Stimulated activated CD4-positive, alpha-beta T cell treated with anti-CD3 and anti-CD28 coated beads, Interleukin-15, amount 100 ng/mL, for 48 hours (primary cell): ENCODE results near the gene DPEP3.
"Not testable (repeated sequence)": the region's sequence is repeated elsewhere in the genome, so short reads cannot be mapped to it uniquely, and the experiment has no call there.

ENCODE experiments used
- DNase-seq, 2 donors: peaks; one replicate each; pipeline ENCODE4 v3.0.0-alpha.2; 2020; ENCODE audit warnings: low read depth in 2 of 2

DPEP3 gene

DNA sequence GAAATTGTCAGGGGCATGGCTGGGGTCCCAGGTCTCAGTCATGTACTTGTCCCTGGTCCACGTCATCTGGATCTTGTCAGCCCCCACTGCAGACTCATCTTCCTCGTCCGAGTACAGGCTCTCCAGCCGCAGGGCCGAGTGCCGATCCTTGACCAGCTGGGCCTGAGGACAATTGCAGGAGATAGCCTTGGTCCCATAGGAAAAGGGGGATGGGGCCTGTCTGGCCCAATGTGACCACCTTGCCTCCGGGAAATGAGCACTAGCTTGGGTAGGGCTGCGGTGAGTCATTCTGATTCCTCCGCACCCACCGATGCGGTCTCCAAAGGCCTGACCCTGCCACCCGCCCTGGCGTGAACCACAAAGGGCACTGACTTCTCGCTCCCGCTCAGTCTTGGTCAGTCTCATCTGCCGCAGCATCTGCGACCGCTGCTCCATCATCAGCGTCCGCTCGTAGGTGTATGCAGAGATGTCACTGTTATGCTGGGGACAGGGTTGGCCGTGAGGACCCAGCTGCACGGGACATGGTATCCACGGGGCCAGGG lies 34.8 kb downstream of the DPEP3 start:
- no peak for DNase-seq

DNA sequence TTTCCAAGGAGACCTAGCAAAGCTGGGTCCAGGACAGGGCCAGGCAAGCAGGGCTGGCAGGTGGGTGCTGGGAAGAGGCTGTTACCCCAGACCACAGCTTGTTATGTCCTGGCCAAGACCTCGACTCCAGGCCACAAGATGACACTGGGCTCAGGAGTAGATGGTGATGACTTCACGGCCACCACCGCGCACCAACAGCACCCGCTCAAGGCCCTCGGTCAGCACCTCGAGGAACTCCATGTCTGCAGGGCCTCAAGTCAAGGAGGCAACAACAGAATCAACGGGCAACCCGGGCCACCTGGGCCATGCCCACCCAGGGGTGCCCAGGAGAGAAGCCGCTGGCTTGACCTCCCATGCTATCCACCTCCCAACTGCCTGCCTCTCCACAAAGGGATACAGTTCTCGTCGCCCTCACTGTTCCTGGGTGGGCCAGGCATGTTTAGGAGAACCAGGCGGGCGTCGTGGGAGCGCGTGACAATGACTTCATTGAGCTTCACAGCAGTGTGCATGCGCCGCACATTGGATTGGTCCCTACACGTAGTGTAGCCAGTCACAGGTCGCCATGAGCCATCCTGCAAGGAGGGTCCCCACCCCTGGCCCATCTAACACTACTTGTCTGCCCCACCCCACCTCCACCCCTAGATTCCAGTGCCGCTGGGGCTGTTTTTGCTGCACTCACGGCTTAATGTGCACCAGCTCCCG lies 35.5 kb downstream of the DPEP3 start:
- DNase-seq, result no peak

DNA sequence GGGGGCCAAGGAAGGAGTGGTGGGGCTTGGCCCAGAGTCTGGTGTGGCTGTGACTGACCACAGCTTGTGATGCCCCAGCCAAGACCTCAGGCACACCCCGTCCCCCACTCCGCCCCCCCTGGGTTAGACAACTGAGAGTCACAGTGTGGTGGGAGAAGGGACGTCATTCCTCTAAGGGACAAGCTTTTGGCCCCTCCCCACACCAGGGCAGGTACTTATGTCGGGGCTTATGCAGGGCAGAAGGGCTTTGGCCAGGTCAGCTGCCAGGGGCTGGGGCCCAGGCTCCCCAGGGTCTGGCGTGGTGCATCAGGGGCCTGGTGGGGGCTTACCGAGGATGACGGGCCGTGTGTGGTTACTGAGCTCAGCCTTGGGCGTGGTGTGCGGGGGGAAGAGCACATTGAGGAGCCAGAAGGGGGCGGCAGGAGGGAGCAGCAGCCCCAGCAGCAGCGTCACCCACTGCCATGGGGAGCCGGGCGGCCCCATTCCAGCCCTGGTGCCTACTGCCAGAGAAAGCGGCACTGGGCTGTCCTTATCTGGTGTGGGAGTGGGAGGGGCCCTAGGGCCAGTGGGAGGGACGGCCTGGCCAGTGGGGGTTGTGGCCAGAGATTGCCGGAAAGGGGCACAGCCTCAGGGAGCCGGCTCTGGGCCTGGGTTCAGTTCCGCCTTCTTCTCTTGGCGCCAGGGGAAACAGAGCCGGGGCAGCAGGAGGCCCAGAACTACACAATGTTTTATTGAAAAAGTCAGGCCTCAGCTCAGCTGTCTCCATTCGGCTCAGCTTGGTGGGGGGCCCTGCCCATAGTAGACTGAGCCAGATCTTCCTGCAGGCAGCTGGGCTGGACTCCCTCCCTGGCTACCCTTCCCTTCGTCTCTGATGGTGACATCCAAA lies 36.4 kb downstream of the DPEP3 start, which contains the start of gene LCAT:
Gene LCAT, minus strand, starts transcription at position 502 of the 886 bp plus-strand sequence. Its CDS starts 19 bp downstream, at position 483.
- DNase-seq, result no peak

DNA sequence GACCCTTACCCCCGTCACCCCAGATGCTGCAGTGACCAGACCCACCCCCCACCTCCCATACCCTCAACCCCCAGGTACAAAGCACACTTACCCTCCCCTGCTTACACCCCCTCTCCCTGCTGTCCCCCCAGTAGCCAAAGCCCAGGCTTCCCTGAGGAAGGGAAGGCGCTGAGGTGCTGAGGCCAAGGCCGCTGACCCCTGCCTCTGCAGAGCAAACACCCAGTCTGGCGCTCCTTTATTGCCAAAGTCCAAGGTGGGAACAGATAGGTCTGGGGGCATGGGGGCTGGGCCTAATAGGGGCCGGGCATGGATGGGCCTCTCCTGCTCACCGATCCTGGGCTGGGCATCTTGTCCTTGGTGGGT lies 37.1 kb downstream of the DPEP3 start:
- no peak for DNase-seq

DNA sequence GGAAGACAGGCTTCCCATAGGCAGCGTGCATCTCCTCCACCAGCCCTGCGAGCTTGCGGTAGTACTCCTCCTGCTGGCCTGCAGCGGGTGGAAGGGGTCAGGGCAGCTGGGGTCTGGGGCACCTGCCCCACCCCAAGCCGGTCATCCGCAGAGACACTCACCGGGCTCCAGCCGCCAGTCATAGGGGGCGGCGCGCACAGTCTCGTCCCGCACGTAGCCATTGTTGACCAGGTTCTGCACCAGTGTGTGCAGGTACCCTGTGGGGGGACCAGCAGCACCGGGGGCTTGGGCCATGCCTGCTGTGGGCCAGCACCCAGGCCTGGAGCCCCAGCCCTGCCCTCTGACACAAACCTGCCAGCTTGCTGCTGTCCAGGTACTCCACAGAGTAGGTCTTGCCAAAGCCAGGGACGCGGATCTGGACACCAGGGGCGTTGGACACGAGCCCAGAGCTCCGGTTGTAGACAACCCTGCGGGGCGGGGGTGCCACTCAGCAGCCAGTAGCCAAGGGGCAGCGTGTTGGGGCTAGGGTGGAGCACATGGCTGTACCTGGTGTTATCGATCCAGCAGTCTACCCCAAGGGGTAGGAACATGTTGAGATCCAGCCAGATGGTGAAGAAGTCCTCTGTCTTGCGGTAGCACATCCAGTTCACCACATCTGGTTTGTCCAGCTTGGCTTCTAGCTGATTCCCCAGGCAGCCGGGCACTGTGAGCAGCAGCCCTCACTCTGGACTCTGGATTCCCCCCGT lies 37.6 kb downstream of the DPEP3 start:
- no peak for DNase-seq

DNA sequence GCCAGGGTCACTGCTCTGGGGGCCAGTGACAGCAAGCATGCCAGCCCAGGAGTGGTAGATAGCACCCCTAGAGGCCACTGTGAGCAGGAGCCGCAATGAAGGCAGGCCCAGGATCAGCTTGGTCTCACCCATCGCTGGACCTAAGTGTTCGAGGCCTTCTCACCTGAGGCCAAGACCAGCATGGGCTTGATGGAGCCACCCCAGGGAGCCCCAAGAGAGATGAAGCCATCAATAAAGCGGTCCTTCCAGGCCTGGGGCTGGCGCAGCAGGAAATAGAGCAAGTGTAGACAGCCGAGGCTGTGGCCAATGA lies 38.1 kb downstream of the DPEP3 start:
- peak in 1 of 2 donors; percentile 19 for DNase-seq

DNA sequence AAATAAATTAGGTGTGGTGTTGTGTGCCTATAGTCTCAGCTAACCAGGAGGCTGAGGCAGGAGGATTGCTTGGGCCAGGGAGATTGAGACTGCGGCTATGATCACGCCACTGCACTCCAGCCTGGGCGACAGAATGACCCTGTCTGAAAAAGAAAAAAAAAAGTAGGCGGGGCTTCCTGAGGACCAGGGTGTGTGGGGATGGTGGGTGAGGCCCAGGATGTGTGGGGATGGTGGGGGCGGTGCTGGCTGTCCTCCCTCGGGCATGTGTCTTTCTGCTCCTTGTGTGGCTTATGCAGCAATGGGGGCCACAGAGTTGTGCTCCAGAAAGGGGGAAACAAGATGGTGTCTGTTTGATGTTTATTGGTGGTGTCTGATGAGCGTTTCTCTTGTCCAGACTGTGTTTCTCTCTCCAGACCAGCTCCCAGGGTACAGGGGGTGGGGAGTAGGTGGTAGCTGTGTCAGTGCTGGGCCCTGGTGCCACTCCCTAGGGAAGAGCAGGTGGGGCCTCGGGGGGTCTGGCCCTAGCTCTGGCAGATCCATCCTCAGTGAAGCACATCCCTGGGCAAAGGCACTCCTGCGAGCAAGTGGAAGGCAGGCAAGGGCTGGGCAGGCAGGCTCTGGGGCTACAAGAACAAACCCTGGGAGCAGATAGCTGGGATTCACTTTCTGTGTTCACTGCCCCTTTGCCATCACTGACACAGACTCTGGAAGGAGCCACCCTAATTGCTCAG lies 38.7 kb downstream of the DPEP3 start:
- no peak for DNase-seq

DNA sequence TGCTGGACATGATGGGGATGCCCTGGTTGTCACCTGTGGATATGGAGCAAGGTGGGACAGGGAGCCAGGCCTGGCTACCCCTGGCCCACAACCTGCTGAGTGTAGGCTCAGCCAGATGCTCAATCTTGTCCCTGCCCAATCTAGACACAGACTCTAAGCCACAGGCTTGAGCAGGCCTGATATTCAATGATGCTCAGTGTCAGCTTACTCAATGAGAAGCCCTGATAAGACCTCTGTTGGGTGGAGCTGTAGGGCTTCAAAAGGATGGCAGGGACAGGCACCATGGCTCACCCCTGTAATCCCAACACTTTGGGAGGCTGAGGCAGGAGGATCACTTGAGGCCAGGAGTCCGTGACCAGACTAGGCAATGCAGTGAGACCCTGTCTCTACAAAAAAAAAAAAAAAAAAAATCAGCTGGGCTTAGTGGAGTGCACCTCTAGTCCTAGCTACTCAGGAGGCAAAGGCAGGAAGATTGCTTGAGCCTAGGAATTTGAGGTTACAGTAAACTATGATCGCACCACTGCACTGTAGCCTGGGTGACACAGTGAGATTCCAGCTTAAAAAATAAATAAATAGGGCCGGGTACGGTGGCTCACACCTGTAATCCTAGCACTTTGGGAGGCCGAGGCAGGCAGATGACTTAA lies 39.7 kb downstream of the DPEP3 start:
- no peak for DNase-seq

DNA sequence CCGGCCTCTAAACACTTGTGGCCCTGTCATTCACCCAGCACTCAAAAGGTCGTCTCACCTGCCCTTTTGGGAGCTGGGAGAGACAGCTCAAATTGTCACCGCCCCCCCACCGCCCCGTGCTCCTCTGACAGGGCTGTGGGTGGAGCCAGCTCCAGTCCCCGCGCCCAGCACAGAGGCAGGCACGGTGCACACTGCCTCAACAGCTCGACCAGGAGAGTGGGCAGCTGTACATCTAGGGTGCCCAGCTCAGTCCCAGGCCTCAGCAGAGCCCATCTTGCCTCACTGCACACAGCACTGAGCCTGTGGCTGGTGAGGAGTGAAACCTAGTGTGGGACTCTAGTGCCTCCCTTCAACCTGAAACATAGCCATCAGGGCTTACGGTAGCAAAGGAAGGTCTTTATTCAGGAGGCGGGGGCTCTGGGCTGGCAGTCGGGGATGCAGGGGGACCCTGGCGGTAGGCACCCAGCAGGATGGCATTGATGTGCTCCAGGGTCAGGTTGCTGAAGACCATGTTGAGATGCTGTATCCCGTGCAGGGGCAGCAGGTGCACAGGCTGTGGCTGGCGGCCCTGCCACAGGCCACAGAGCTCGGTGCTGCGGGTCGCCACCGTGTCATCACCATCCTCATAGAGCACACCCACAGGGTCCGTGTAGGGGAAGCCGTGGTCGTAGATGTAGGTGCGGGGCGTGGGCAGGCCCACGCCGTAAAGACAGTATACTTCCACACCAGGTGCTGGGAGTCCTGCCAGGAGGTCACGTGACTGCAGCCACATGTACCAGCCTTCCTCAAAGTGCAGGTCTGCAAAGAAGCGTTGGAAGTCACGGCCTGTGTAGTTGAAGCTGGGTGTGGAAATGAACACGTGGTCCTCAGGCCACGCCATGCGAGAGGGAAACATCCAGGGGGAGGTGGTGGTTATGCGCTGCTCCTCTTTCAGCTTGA lies 40.5 kb downstream of the DPEP3 start:
- peak in 1 of 2 donors; percentile 38 for DNase-seq

DNA sequence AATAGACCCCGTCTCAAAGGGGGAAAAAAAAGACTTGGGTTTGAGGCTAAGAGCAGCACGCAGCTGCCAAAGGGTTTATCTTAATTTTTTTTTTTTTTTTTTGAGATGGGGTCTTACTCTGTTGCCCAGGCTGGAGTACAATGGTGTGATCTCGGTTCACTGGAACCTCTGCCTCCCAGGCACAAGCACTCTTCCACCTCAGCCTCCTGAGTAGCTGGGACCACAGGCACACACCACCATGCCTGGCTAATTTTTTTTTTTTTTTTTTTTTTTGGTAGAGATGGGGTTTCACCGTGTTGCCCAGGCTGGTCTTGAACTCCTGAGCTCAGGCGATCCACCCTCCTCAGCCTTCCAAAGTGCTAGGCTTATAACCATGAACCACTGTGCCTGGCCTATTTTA lies 42.6 kb downstream of the DPEP3 start:
- DNase-seq, result not testable (repeated sequence)

DNA sequence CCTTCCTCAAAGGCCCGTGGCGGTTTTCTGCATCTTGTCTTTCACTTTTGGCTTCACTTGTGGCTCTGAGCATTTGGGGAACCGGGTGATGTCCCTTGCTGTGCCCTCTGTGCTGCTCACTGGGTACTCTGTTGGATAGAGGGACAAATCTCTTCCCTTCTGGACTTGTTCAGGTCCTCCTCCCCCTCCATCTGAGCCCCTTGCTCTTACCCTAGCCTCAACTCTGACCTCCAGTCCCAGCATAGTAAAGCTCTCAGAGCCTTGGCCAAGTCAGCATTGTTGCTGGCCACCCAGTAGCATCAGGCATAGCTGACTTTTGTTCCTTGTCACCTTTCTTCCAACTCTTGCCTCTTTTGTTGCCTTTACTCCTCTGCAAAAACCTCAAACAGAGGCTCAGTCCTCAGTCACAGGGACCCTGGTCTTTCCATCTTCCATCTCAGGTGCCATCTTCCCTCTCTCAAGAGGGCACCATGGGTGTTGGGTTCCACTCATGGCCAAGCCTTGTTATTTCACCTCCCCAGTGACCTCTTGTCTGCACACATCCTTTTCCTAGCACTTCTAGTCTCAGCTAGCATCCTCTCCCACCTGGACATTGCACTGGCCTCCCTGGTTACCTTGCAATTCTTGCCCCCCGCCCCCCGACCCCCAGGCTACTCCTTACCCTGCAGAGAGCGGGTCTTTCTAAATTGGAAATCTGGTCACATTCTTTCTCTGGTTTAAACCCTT lies 43.3 kb downstream of the DPEP3 start:
- peak in 1 of 2 donors; percentile 69 for DNase-seq

DNA sequence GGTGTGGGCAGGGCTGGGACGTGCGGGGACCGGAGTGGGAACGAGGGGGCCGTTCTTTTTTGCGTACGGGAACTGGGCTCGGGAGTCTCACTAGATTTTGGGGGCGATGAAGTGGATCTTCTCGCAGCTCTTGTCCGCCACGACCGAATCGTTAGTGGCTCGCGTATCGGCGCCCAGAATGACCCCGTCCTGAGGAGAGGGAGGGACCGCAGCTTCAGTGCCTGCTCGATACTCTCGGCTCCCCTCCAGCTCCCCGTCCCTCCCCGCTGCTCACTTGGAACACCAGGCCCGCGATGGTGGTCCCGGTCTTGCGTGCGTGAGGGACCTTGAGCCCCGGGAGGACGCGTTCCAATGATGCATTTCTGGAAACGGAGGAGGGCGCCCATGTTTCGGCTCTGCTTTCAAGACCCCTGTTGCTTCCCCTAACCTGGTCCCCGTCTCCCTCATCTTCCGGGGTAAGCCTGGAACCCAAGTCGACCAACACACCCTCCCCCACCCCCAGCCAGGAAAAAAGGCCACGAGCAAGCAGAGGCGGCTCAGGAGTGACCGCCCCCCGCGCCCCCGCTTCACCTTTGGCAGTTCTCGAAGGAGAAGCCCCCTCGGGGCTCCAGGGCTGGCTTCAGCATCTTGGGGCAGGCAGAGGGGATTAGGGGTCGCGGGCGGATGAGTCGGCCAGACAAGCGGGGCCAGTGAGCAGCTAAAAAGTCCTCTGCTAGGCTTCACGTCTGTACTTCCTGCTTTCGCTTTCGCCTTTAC lies 44.0 kb downstream of the DPEP3 start, which contains the start of gene PSMB10:
Gene PSMB10, minus strand, starts transcription at position 727 of the 756 bp plus-strand sequence. Its CDS starts 101 bp downstream, at position 626.
- DNase-seq, result peak; percentile 40 to 66

DNA sequence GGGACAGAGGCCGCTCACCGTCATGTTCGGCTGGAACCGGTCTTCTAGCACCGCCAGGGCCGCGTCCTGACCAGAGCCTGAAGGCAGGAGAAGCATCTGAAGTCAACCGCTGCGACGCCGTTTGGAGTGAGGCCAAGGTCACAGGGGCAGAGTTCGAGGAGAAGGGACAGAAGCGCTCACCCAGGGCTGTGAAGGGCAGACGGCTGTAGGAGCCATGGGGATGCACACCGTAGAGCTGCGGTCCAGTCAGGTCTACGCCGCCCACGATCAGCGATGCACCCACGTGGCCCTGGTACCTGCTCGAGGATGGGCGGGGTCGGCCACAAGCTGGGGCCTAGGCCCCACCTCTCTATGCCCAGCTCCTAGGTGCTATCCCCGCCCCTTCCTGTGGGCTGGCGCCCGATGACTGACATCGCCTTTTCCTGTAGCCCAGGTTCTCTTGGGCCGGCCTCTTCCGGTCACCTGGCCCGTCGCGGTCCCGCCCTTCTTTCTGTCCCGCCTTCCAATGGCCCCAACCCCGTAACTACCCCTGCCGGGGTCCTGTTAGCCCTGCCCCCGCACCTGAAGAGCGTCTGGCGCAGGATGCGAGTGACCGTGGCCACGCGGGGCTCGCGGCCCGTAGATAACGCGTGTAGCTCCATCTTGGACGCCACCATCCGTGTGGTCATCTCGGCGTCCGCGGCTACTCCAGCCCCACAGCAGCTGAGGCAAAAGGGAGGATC lies 44.7 kb downstream of the DPEP3 start:
- peak; percentile 94 to 97 for DNase-seq

DNA sequence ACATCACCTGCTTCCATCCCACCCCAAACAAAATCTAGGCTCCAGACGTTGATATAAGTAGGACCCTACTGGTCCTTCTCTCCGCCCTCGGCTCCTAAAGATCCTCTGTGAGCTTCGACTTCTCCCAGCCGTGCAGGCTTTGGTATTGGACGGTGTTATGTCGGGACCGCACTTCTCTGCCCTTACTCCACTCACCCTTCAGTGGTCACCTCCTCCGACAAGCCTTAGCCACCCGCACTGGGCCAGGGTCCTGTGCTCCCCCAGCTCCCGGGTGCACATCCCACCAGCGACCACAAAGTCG lies 45.2 kb downstream of the DPEP3 start:
- no peak for DNase-seq

DNA sequence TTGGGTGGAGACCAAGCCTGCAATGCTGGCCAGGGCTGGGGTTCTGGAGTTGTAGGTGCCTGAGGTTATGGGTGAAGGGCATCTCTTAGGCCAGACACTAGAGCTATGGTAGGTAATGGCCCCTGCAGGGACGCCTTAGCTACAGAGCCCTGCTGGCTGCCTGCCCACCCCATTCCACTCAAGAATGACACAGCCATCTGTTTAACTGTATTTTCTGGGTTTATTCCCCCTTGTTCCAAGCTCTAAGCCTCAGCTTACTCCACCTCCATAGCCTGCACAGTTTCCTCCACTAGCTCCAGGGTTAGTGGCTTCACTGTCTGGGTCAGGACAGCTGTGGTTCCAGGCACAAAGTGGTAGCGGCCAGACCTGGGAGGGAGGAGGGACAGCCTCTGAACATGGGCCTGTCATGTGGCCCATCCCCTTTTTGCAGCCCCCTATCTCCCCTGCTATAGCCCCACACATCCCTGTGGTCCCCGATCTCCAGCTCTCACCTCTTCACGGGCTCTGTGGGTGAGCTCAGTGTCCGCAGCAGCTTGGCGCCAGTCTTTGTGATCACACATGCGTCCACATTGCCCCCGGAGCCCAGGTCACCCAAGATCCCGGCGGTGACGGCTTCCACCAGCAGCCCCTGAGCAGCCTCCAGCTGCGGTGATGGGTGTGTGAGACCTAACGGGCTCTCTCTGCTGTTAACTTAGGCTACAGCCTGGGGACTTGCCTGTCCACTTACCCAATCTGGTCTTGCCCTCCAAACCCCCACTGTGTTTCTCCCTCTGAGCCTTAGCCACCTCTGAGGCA lies 45.8 kb downstream of the DPEP3 start:
- no peak for DNase-seq

DNA sequence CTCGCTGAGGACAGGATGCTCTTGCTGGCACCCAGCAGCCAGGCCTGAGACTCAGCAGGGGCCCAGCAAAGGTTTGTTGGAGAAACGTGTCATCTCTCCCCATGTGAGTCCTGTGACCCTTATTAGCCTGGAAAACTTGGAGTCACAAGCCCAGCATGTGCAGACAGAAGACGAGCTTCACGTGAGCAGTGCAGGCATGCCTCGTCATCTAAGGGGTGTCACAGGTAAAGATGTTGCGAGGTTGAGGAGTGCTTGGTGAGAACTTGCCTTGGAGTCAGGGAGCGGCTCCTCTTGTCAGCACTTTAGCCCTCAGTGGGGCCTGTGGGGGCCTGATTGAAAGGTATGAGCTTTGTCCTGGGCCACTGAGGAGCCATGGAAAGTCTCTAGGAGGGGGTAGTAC lies 46.5 kb downstream of the DPEP3 start:
- DNase-seq, result no peak

DNA sequence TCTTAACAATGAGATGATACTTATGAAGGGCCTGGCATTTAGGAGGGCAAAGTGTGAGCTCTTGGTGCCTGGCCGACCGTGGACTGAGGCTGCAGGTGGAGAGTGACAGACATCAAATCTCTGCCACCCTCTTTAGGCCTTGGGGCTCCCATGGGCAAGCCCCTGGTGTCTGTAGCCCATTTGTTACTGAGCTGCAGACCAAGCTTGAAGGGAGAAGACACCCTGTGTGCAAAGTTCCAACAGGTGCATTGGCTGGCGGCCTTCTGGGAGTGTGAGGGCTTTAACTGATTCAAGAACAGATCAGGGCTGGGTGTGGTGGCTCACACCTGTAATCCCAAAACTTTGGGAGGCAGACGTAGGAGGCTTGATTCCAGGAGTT lies 47.8 kb downstream of the DPEP3 start:
- no peak for DNase-seq
